H1 (cell line): ENCODE measurements around the gene KCNC4. TPM values are rescaled to one million over a fixed set of nuclear protein-coding genes. Genes with fewer than 3 reads are reported as not detected.

Experiments used
- CTCF ChIA-PET: fragments of 300-600 bp; sonication (Branson Sonifier 250); formaldehyde crosslinking; loops from one replicate; lab custom pipeline; 2021; ENCODE audit not compliant: partially characterized antibody; lab: Charles Lee
- POLR2A ChIA-PET: fragments of 300-600 bp; sonication (Branson Sonifier 250); formaldehyde crosslinking; loops from one replicate; lab custom pipeline; 2021; ENCODE audit warnings: inconsistent platforms; ENCODE audit not compliant: partially characterized antibody; lab: Charles Lee
- DNase-seq, 2 experiments: peaks; one replicate each; pipeline versions ENCODE4 v3.0.0 to v3.0.0-alpha.2; 2010 to 2022; ENCODE audit warnings: low spot score in 2 of 2, low read depth in 1 of 2, mixed read lengths in 1 of 2
- FAIRE-seq: peaks from 2 replicates; lab custom pipeline; 2011; peaks lifted over from hg19 to GRCh38; lab: Jason Lieb, UNC
- H2AFZ ChIP-seq: 2 replicates; pipeline ENCODE4 v1.8.1; 2012; ENCODE audit warnings: low read length, inconsistent platforms
- H2AK5ac ChIP-seq: 2 replicates; pipeline ENCODE4 v1.6.1; 2013; ENCODE audit warnings: low read depth, low read length
- H2BK120ac ChIP-seq: replicated peaks from 2 replicates; pipeline ENCODE3; 2013; ENCODE audit warnings: low read depth, low read length, inconsistent platforms
- H2BK12ac ChIP-seq: 2 replicates; pipeline ENCODE4 v1.6.1; 2013; ENCODE audit warnings: low read depth, low read length
- H2BK15ac ChIP-seq: 2 replicates; pipeline ENCODE4 v1.6.1; 2013; ENCODE audit warnings: low read length
- H2BK20ac ChIP-seq: 2 replicates; pipeline ENCODE4 v1.6.1; 2013; ENCODE audit warnings: low read length
- H2BK5ac ChIP-seq: 2 replicates; pipeline ENCODE4 v1.6.1; 2013; ENCODE audit warnings: low read depth, low read length
- H3K14ac ChIP-seq: 2 replicates; pipeline ENCODE4 v1.6.1; 2013; ENCODE audit warnings: inconsistent platforms; ENCODE audit not compliant: insufficient read length
- H3K18ac ChIP-seq: 2 replicates; pipeline ENCODE4 v1.6.1; 2013; ENCODE audit warnings: low read length; ENCODE audit errors: extremely low read depth
- H3K23ac ChIP-seq: 2 replicates; pipeline ENCODE4 v1.6.1; 2013; ENCODE audit warnings: inconsistent platforms; ENCODE audit not compliant: insufficient read length
- H3K23me2 ChIP-seq: 2 replicates; pipeline ENCODE4 v1.6.1; 2013; ENCODE audit warnings: low read depth, low read length
- H3K27ac ChIP-seq: 2 replicates; pipeline ENCODE4 v1.6.1; 2011; ENCODE audit warnings: low read depth, low read length, inconsistent platforms
- H3K27me3 ChIP-seq, 4 experiments: replicated peaks in 1 of 4; 1 replicate in 1 of 4; 2 replicates in 3 of 4; pipeline versions ENCODE4 v1.6.1 to v1.8.1; 2011 to 2013; ENCODE audit warnings: low read length in 3 of 4, mild to moderate bottlenecking in 3 of 4, inconsistent platforms in 2 of 4, mixed read lengths in 2 of 4, moderate library complexity in 1 of 4; ENCODE audit not compliant: control insufficient read depth in 3 of 4, insufficient read depth in 3 of 4; ENCODE audit errors: extremely low read depth in 1 of 4
- H3K36me3 ChIP-seq, 4 experiments: 2 replicates each; pipeline versions ENCODE4 v1.6.1 to v1.8.1; 2011 to 2013; ENCODE audit warnings: mild to moderate bottlenecking in 4 of 4, low read length in 3 of 4, moderate library complexity in 2 of 4, control low read depth in 1 of 4, inconsistent platforms in 1 of 4; ENCODE audit not compliant: insufficient read depth in 4 of 4, control insufficient read depth in 2 of 4
- H3K4ac ChIP-seq: replicated peaks from 2 replicates; pipeline ENCODE3; 2013; ENCODE audit warnings: low read length, low read depth, mixed read lengths, inconsistent platforms; ENCODE audit not compliant: insufficient read length
- H3K4me1 ChIP-seq, 4 experiments: replicated peaks in 1 of 4; 1 replicate in 1 of 4; 2 replicates in 3 of 4; pipeline versions ENCODE4 v1.6.1 to v1.8.1; 2011 to 2013; ENCODE audit warnings: low read length in 3 of 4, inconsistent platforms in 2 of 4, mixed read lengths in 1 of 4; ENCODE audit not compliant: insufficient read depth in 4 of 4, control insufficient read depth in 3 of 4
- H3K4me2 ChIP-seq, 2 experiments: 2 replicates each; pipeline versions ENCODE4 v1.6.1 to v1.8.1; 2011 to 2013; ENCODE audit warnings: low read depth in 2 of 2, low read length in 2 of 2, control low read depth in 1 of 2, inconsistent platforms in 1 of 2, mild to moderate bottlenecking in 1 of 2; ENCODE audit not compliant: insufficient read depth in 1 of 2
- H3K4me3 ChIP-seq, 4 experiments: fragments of 200-600, 300-600 bp in 1 of 4; sonication (generic), shearing (Covaris generic), sonication (Bioruptor Twin) in 1 of 4; 2 replicates each; pipeline versions ENCODE4 v1.5.1 to v1.8.1; 2011 to 2016; ENCODE audit warnings: low read length in 4 of 4, low read depth in 3 of 4, control low read depth in 2 of 4, inconsistent platforms in 2 of 4, mild to moderate bottlenecking in 2 of 4, mixed read lengths in 1 of 4, moderate library complexity in 1 of 4; ENCODE audit not compliant: insufficient read depth in 2 of 4; ENCODE audit errors: extremely low read depth in 1 of 4
- H3K56ac ChIP-seq: replicated peaks from 2 replicates; pipeline ENCODE3; 2013; ENCODE audit warnings: low read depth, mild to moderate bottlenecking, mixed read lengths, low read length, inconsistent platforms; ENCODE audit not compliant: insufficient read length
- H3K79me1 ChIP-seq: 2 replicates; pipeline ENCODE4 v1.6.1; 2013; ENCODE audit warnings: low read depth, low read length, control low read depth
- H3K79me2 ChIP-seq, 2 experiments: 2 replicates each; pipeline versions ENCODE4 v1.6.1 to v1.8.1; 2012 to 2013; ENCODE audit warnings: low read length in 2 of 2, mild to moderate bottlenecking in 2 of 2, inconsistent platforms in 1 of 2; ENCODE audit not compliant: insufficient read depth in 2 of 2, control insufficient read depth in 1 of 2
- H3K9ac ChIP-seq, 4 experiments: replicated peaks in 1 of 4; 1 replicate in 1 of 4; 2 replicates in 3 of 4; pipeline versions ENCODE4 v1.6.1 to v1.8.1; 2011 to 2013; ENCODE audit warnings: low read depth in 3 of 4, low read length in 3 of 4, control low read depth in 2 of 4, mild to moderate bottlenecking in 2 of 4, moderate library complexity in 2 of 4, inconsistent platforms in 1 of 4; ENCODE audit errors: extremely low read depth in 1 of 4
- H3K9me3 ChIP-seq, 2 experiments: 2 replicates each; pipeline versions ENCODE4 v1.6.1 to v1.8.1; 2012 to 2013; ENCODE audit warnings: mild to moderate bottlenecking in 2 of 2, moderate library complexity in 2 of 2, control low read depth in 1 of 2, inconsistent platforms in 1 of 2, low read depth in 1 of 2, low read length in 1 of 2, mixed read lengths in 1 of 2; ENCODE audit not compliant: insufficient read depth in 2 of 2
- H4K20me1 ChIP-seq, 2 experiments: replicated peaks in 1 of 2; 2 replicates each; pipeline versions ENCODE3 to v1.8.1; 2011 to 2013; ENCODE audit warnings: inconsistent platforms in 2 of 2, low read length in 2 of 2, mild to moderate bottlenecking in 1 of 2; ENCODE audit not compliant: insufficient read depth in 2 of 2, control insufficient read depth in 1 of 2
- H4K5ac ChIP-seq: 2 replicates; pipeline ENCODE4 v1.6.1; 2013; ENCODE audit warnings: low read length, low read depth, mixed read lengths, inconsistent platforms; ENCODE audit not compliant: insufficient read length
- H4K8ac ChIP-seq: 2 replicates; pipeline ENCODE4 v1.8.0; 2013; ENCODE audit warnings: mild to moderate bottlenecking, moderate library complexity, low read length, inconsistent platforms; ENCODE audit not compliant: insufficient read depth; ENCODE audit errors: extremely low read depth
- H4K91ac ChIP-seq: replicated peaks from 2 replicates; pipeline ENCODE3; 2013; ENCODE audit warnings: low read length, mixed read lengths, inconsistent platforms; ENCODE audit not compliant: insufficient read length
- BRCA1 ChIP-seq: IDR thresholded peaks from 2 replicates; pipeline ENCODE4 v1.6.1; 2012; ENCODE audit warnings: low read depth, low read length, improper control_type of control experiment
- CEBPB ChIP-seq: IDR thresholded peaks from 2 replicates; pipeline ENCODE4 v1.6.1; 2012; ENCODE audit warnings: low read depth, low read length
- CHD2 ChIP-seq: IDR thresholded peaks from 2 replicates; pipeline ENCODE4 v1.6.1; 2012; ENCODE audit warnings: low read length, improper control_type of control experiment
- GTF2F1 ChIP-seq: IDR thresholded peaks from 2 replicates; pipeline ENCODE4 v1.6.1; 2012; ENCODE audit warnings: low read depth, low read length, improper control_type of control experiment, borderline replicate concordance
- KDM4A ChIP-seq: IDR thresholded peaks from one replicate; pipeline ENCODE4 v1.7.1; 2012; ENCODE audit warnings: low read depth, mild to moderate bottlenecking, moderate library complexity, low read length, inconsistent platforms; ENCODE audit not compliant: severe bottlenecking
- KDM5A ChIP-seq: fragments of 200-600 bp; IDR thresholded peaks from 2 replicates; pipeline ENCODE4 v1.7.1; 2012; ENCODE audit warnings: mild to moderate bottlenecking, low read length, inconsistent platforms, mixed read lengths
- RNF2 ChIP-seq: fragments of 200-900, 300-1000 bp; sonication (generic); IDR thresholded peaks from 2 replicates; pipeline ENCODE4 v1.7.1; 2016; ENCODE audit warnings: borderline replicate concordance, low read depth, mild to moderate bottlenecking, antibody characterized with exemption, low read length; ENCODE audit not compliant: poor library complexity, severe bottlenecking; ENCODE audit errors: missing control alignments
- SAP30 ChIP-seq: fragments of 300-600 bp; sonication (generic); IDR thresholded peaks from 2 replicates; pipeline ENCODE4 v1.7.1; 2012; ENCODE audit warnings: low read length, moderate library complexity, mild to moderate bottlenecking, inconsistent platforms; ENCODE audit not compliant: insufficient read depth, insufficient replicate concordance
- SIN3A ChIP-seq, 2 experiments: IDR thresholded peaks in 1 of 2; conservative IDR thresholded peaks in 1 of 2; 2 replicates each; pipeline ENCODE4 v1.6.1; 2011 to 2012; ENCODE audit warnings: low read length in 2 of 2, improper control_type of control experiment in 1 of 2, low read depth in 1 of 2, mild to moderate bottlenecking in 1 of 2
- SRF ChIP-seq: IDR thresholded peaks from 2 replicates; pipeline ENCODE4 v1.6.1; 2011; ENCODE audit warnings: mild to moderate bottlenecking, low read depth, low read length, moderate library complexity
- SUZ12 ChIP-seq: fragments of 200-600 bp; sonication (generic); IDR thresholded peaks from 2 replicates; pipeline ENCODE4 v1.6.1; 2012; ENCODE audit warnings: mild to moderate bottlenecking, inconsistent platforms, low read length, moderate library complexity, mixed read lengths
- ZNF274 ChIP-seq: IDR thresholded peaks from 2 replicates; pipeline ENCODE4 v1.7.0; 2012; ENCODE audit warnings: low read length, borderline replicate concordance; ENCODE audit errors: extremely low read depth
- WGBS, 2 experiments: shearing (Covaris generic) in 1 of 2; methylation state at CpG; one replicate each; pipeline versions ENCODE4 v1.1.6 to v1.1.7; 2013 to 2015; ENCODE audit warnings: low lambda C conversion rate in 2 of 2, mixed read lengths in 2 of 2, inconsistent platforms in 1 of 2, low coverage in 1 of 2, missing lambda C conversion rate in 1 of 2; ENCODE audit not compliant: insufficient replicate concordance in 2 of 2, insufficient coverage in 1 of 2, insufficient read length in 1 of 2; ENCODE audit errors: extremely low coverage in 1 of 2, missing lambda C conversion rate in 1 of 2; 5-methylcytosine and 5-hydroxymethylcytosine counted together
- polyA plus RNA-seq, 7 experiments: library from polyadenylated mRNA; depleted of rRNA in 3 of 7; stranded (reverse) in 5 of 7; unstranded in 2 of 7; fragments of >200 nt in 5 of 7; fragments of 200-250 nt in 2 of 7; gene quantifications; 1 replicate in 5 of 7; 2 replicates in 1 of 7; 4 replicates in 1 of 7; pipeline versions ENCODE4 v1.2.1 to v1.2.3, GENCODE V29; 2011 to 2013; ENCODE audit warnings: missing spikeins in 2 of 7, mixed read lengths in 2 of 7
- total RNA-seq: library from RNA; stranded (reverse); fragmentation: NEBNext Ultra II Directional; extraction: Animal tissue kit (Norgen Biotek cat#: 25700); gene quantifications from 2 replicates; pipeline ENCODE4 v1.2.1, GENCODE V29; 2021
- TF ChIP-seq, protein P1 (sequence below): IDR thresholded peaks from 2 replicates; pipeline ENCODE4 v1.6.1; 2012; ENCODE audit warnings: inconsistent platforms

KCNC4 gene
- total and polyA plus RNA-seq, 2 of the 8 experiments (the other 6 are each of a cell fraction or from before 2014, with no cell fraction given): 8.1 to 11.2 TPM

DNA sequence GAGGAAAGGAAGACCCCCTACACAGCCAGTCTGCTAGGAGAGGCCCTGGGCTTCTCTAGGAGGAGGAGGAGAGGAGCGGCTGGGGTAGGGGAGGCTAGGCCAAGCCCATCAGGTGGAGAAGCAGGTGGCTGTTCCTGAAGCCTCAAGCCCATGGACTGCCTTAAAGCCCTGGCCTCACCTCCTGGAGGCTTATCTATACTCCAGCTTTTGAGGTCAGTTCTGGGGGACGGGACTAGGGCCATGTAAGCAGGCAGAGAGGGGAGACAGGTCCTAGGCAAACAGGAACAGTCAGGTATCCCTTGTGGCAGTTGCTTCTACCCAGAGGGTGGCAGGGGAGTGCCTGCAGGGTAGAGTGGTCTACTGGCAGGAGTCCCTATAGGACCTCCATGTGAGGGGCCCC, 40.6 kb downstream of the KCNC4 start:
- Histone ChIP-seq H3K56ac (no peak overlapping the region), H3K79me2 (no peaks in the 10 kb centered on the region), H2BK5ac (no peak overlapping the region), H3K4me3 (no peak overlapping the region), H4K91ac (no peak overlapping the region), H3K9me3 (no peaks in the 10 kb centered on the region), H2BK12ac (no peak overlapping the region), H2BK120ac (no peak overlapping the region), H3K27me3 (no peaks in the 10 kb centered on the region), H3K9ac (no peak overlapping the region), H3K14ac (no peak overlapping the region), H3K4me1 (no peaks in the 10 kb centered on the region; a peak in 1 of 7 replicates), H4K8ac (no peak overlapping the region), H3K4ac (no peak overlapping the region), H3K4me2 (no peak overlapping the region), H3K27ac (no peak overlapping the region), H3K36me3 (no peaks in the 10 kb centered on the region), H3K79me1 (no peaks in the 10 kb centered on the region), H2AK5ac (no peak overlapping the region), H2BK15ac (no peak overlapping the region), H3K18ac (no peak overlapping the region), H3K23me2 (no peaks in the 10 kb centered on the region), H4K20me1 (no peaks in the 10 kb centered on the region), H2AFZ (no peak overlapping the region), H4K5ac (no peak overlapping the region), H2BK20ac (no peak overlapping the region), H3K23ac (no peak overlapping the region)
- ChIA-PET CTCF (interaction anchor here (2.2 to 3.2 kb wide), 2 partner anchors 42 to 62 kb away, joined by 7 to 16 read pairs; no protein-coding TSS in a partner anchor), POLR2A (interaction anchor here (1.0 kb wide), 1 partner anchor 25 kb away, joined by 3 read pairs; no protein-coding TSS in a partner anchor)
- no peak for FAIRE-seq
- no peak for DNase-seq
- 52% methylated on average over 2 of the region's 2 CpGs; no CpG with 5 or more reads in 1 of the 2 experiments for WGBS, 2 experiments
- TF ChIP-seq SRF (no peak), GTF2F1 (no peak), ZNF274 (no peak), KDM4A (no peak), CHD2 (no peak), SAP30 (no peak), RNF2 (no peak), SIN3A (conservative IDR thresholded peaks at IDR 0.05 in 1 of 2, IDR thresholded peaks at IDR 0.05 in 1 of 2; ENCODE audit: low read depth in 1 of 2, low read length in 2 of 2) (no peak), CEBPB (no peak), SUZ12 (no peak), KDM5A (no peak), BRCA1 (no peak)
- TF ChIP-seq, protein P1, sequence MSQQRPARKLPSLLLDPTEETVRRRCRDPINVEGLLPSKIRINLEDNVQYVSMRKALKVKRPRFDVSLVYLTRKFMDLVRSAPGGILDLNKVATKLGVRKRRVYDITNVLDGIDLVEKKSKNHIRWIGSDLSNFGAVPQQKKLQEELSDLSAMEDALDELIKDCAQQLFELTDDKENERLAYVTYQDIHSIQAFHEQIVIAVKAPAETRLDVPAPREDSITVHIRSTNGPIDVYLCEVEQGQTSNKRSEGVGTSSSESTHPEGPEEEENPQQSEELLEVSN: no peak
